CD4-positive, alpha-beta T cell (primary cell): ENCODE results near the gene STIM1. TPM values are rescaled to one million over a fixed set of nuclear protein-coding genes. Genes with fewer than 3 reads are reported as not detected.
A peak's percentile ranks its signal among the peaks of the same experiment; 100 is the strongest.

Experiments used
- ATAC-seq: fragments of 200-7000 bp; cut with Tn5 transposase; one replicate; pipeline ENCODE4 v1.10.0; 2022; ENCODE audit warnings: mild to moderate bottlenecking; ENCODE audit not compliant: poor library complexity
- CTCF ChIA-PET: fragments of 350-600 bp; sonication (Branson Sonifier 250); formaldehyde crosslinking; loops from one replicate; lab custom pipeline; 2021; ENCODE audit warnings: antibody characterized with exemption, inconsistent platforms; lab: Charles Lee
- POLR2A ChIA-PET: fragments of 350-600 bp; sonication (Branson Sonifier 250); formaldehyde crosslinking; loops from one replicate; lab custom pipeline; 2021; ENCODE audit warnings: antibody characterized with exemption, inconsistent platforms; lab: Charles Lee
- DNase-seq, 14 experiments: peaks; one replicate each; pipeline ENCODE4 v3.0.0-alpha.2; 2013 to 2020; ENCODE audit warnings: mixed read lengths in 2 of 14
- H3K27ac ChIP-seq, 2 donors: one replicate each; pipeline versions ENCODE4 v1.5.1 to v1.7.0; 2013; ENCODE audit warnings: low read length in 2 of 2, low read depth in 1 of 2, mild to moderate bottlenecking in 1 of 2
- H3K27me3 ChIP-seq, 2 experiments: 1 replicate in 1 of 2; 2 replicates in 1 of 2; pipeline versions ENCODE4 v1.6.1 to v1.7.0; 2013; ENCODE audit warnings: low read length in 2 of 2, control low read depth in 1 of 2, mild to moderate bottlenecking in 1 of 2, moderate library complexity in 1 of 2; ENCODE audit not compliant: insufficient read depth in 2 of 2, control insufficient read depth in 1 of 2
- H3K36me3 ChIP-seq: one replicate; pipeline ENCODE4 v1.6.1; 2013; ENCODE audit warnings: low read length, control low read depth; ENCODE audit not compliant: insufficient read depth
- H3K4me1 ChIP-seq: one replicate; pipeline ENCODE4 v1.6.1; 2013; ENCODE audit warnings: low read length, control low read depth; ENCODE audit not compliant: insufficient read depth
- H3K4me3 ChIP-seq: one replicate; pipeline ENCODE4 v1.5.1; 2013; ENCODE audit warnings: mild to moderate bottlenecking, low read length, moderate library complexity
- H3K9me3 ChIP-seq, 2 experiments: 1 replicate in 1 of 2; 2 replicates in 1 of 2; pipeline versions ENCODE4 v1.6.1 to v1.7.0; 2013; ENCODE audit warnings: low read length in 2 of 2, mild to moderate bottlenecking in 2 of 2, control low read depth in 1 of 2, moderate library complexity in 1 of 2; ENCODE audit not compliant: control insufficient read depth in 1 of 2, insufficient read depth in 1 of 2
- H3K27ac Mint-ChIP-seq: one replicate; pipeline ENCODE4 v1.8.0; 2020; ENCODE audit warnings: mixed read lengths
- H3K27me3 Mint-ChIP-seq: one replicate; pipeline ENCODE4 v1.8.0; 2021; ENCODE audit warnings: mixed read lengths
- H3K36me3 Mint-ChIP-seq: one replicate; pipeline ENCODE4 v1.8.0; 2021; ENCODE audit warnings: low read depth, mixed read lengths
- H3K4me1 Mint-ChIP-seq: one replicate; pipeline ENCODE4 v1.8.0; 2021; ENCODE audit warnings: low read depth, mixed read lengths
- H3K4me3 Mint-ChIP-seq: one replicate; pipeline ENCODE4 v1.8.0; 2020; ENCODE audit warnings: mild to moderate bottlenecking, mixed read lengths
- H3K9me3 Mint-ChIP-seq: one replicate; pipeline ENCODE4 v1.8.0; 2020; ENCODE audit warnings: mixed read lengths
- CTCF ChIP-seq: fragments of 200-600 bp; IDR thresholded peaks from one replicate; pipeline ENCODE4 v1.8.0; 2022; ENCODE audit warnings: antibody characterized with exemption, mild to moderate bottlenecking
- intact Hi-C, 2 experiments: fragments of 100-400 bp; cut with DNase I in 1 of 2; cut with micrococcal nuclease in 1 of 2; formaldehyde crosslinking; loops; one replicate each; pipeline versions ENCODE4 v1.15.1 to v1.9.0; 2023 to 2025; cut with DNase I, micrococcal nuclease
- total RNA-seq, 174 experiments: library from RNA in 2 of 174; stranded (reverse) in 2 of 174; gene quantifications; one replicate each; pipeline ENCODE4 v1.2.3 and lab custom pipeline; 2021 to 2026

STIM1 gene
- total RNA-seq, 2 experiments from 2014 or later, result 89.0 to 94.9 TPM

- no peak for DNase-seq
- peak overlapping the region; percentile 76 for H3K27ac Mint-ChIP-seq
- peaks cover 71% of the 10 kb centered on the region for H3K36me3 Mint-ChIP-seq
- ChIA-PET CTCF (interaction anchor here (1.6 to 1.8 kb wide), 2 partner anchors 11 to 207 kb away, joined by 4 to 6 read pairs; partner anchors contain the start of gene STIM1), POLR2A (interaction anchor here (1.8 kb wide), 1 partner anchor 220 kb away, joined by 5 read pairs; the partner anchor contains the start of gene RHOG)
- Histone ChIP-seq H3K4me3 (no peak overlapping the region), H3K9me3 (no peaks in the 10 kb centered on the region), H3K36me3 (peaks cover 45% of the 10 kb centered on the region), H3K27me3 (no peaks in the 10 kb centered on the region), H3K4me1 (peaks cover 36% of the 10 kb centered on the region), H3K27ac (no peak overlapping the region)
- peaks cover 60% of the 10 kb centered on the region for H3K4me1 Mint-ChIP-seq
- no peaks in the 10 kb centered on the region for H3K9me3 Mint-ChIP-seq
- intact Hi-C loops, result no loop called here
- no peaks in the 10 kb centered on the region for H3K27me3 Mint-ChIP-seq
- H3K4me3 Mint-ChIP-seq, result no peak overlapping the region
- ATAC-seq, result no peak
- no peak for TF ChIP-seq CTCF
Measured at GRCh38 chr11:4061700-4062099, 206.2 kb downstream of the STIM1 start.

- intact Hi-C loops, result no loop called here
- H3K9me3 ChIP-seq, result no peaks in the 10 kb centered on the region
- peaks cover 60% of the 10 kb centered on the region for H3K4me1 Mint-ChIP-seq
Measured at GRCh38 chr11:4063348-4063747, 207.9 kb downstream of the STIM1 start.

GRCh38 chr11:4064278-4064955, 209.0 kb downstream of the STIM1 start:
- H3K4me3 ChIP-seq, result no peak overlapping the region
- peaks cover 39% of the 10 kb centered on the region for H3K36me3 ChIP-seq
- H3K4me1 ChIP-seq, result peaks cover 44% of the 10 kb centered on the region
- no peak for TF ChIP-seq CTCF
- peaks cover 52% of the 10 kb centered on the region for H3K36me3 Mint-ChIP-seq
- H3K27me3 Mint-ChIP-seq, result no peaks in the 10 kb centered on the region
- DNase-seq (no peak), ATAC-seq (no peak)
- no peaks in the 10 kb centered on the region for H3K27me3 ChIP-seq
- intact Hi-C loops, result no loop called here
- H3K4me3 Mint-ChIP-seq, result no peak overlapping the region
- peaks cover 64% of the 10 kb centered on the region for H3K4me1 Mint-ChIP-seq
- ChIA-PET CTCF (interaction anchor here (0.6 to 2.3 kb wide), 7 partner anchors 8 to 223 kb away, joined by 4 to 10 read pairs (median 5); partner anchors contain the start of gene STIM1), POLR2A (interaction anchor here (1.1 to 2.0 kb wide), 3 partner anchors 10 to 223 kb away, joined by 3 to 8 read pairs (median 5); partner anchors contain the start of genes RHOG and STIM1)
- H3K27ac Mint-ChIP-seq, result peak overlapping the region; percentile 69
- H3K27ac ChIP-seq, result no peak overlapping the region
- H3K9me3 Mint-ChIP-seq, result no peaks in the 10 kb centered on the region
- no peaks in the 10 kb centered on the region for H3K9me3 ChIP-seq

More at GRCh38 chr11:4063348-4063747, 207.9 kb downstream of the STIM1 start:
- H3K36me3 Mint-ChIP-seq, result peaks cover 61% of the 10 kb centered on the region
- TF ChIP-seq CTCF, result no peak
- DNase-seq, result no peak
- no peak for ATAC-seq
- POLR2A ChIA-PET, result interaction anchor here (1.0 to 2.0 kb wide), 2 partner anchors 137 to 208 kb away, joined by 3 to 8 read pairs; partner anchors contain the start of gene STIM1
- no peaks in the 10 kb centered on the region for H3K27me3 Mint-ChIP-seq
- H3K9me3 Mint-ChIP-seq, result no peaks in the 10 kb centered on the region
- H3K27ac Mint-ChIP-seq, result no peak overlapping the region
- Histone ChIP-seq H3K27me3 (no peaks in the 10 kb centered on the region), H3K27ac (no peak overlapping the region), H3K4me1 (peaks cover 33% of the 10 kb centered on the region), H3K4me3 (no peak overlapping the region), H3K36me3 (peaks cover 46% of the 10 kb centered on the region)
- no peak overlapping the region for H3K4me3 Mint-ChIP-seq
- CTCF ChIA-PET, result interaction anchor here (0.9 to 1.7 kb wide), 6 partner anchors 10 to 254 kb away, joined by 3 to 9 read pairs (median 4); no protein-coding TSS in a partner anchor
